CD4-positive, alpha-beta T cell treated with Interleukin-12 subunit alpha and Interleukin-12 subunit beta, for 1 hour (primary cell): ENCODE measurements around the gene WSB1.
"Not testable (repeated sequence)": the region's sequence is repeated elsewhere in the genome, so short reads cannot be mapped to it uniquely, and the experiment has no call there.

Experiments
- DNase-seq: peaks from one replicate; pipeline ENCODE4 v3.0.0-alpha.2; 2020

WSB1 gene, protein sequence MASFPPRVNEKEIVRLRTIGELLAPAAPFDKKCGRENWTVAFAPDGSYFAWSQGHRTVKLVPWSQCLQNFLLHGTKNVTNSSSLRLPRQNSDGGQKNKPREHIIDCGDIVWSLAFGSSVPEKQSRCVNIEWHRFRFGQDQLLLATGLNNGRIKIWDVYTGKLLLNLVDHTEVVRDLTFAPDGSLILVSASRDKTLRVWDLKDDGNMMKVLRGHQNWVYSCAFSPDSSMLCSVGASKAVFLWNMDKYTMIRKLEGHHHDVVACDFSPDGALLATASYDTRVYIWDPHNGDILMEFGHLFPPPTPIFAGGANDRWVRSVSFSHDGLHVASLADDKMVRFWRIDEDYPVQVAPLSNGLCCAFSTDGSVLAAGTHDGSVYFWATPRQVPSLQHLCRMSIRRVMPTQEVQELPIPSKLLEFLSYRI

DNA sequence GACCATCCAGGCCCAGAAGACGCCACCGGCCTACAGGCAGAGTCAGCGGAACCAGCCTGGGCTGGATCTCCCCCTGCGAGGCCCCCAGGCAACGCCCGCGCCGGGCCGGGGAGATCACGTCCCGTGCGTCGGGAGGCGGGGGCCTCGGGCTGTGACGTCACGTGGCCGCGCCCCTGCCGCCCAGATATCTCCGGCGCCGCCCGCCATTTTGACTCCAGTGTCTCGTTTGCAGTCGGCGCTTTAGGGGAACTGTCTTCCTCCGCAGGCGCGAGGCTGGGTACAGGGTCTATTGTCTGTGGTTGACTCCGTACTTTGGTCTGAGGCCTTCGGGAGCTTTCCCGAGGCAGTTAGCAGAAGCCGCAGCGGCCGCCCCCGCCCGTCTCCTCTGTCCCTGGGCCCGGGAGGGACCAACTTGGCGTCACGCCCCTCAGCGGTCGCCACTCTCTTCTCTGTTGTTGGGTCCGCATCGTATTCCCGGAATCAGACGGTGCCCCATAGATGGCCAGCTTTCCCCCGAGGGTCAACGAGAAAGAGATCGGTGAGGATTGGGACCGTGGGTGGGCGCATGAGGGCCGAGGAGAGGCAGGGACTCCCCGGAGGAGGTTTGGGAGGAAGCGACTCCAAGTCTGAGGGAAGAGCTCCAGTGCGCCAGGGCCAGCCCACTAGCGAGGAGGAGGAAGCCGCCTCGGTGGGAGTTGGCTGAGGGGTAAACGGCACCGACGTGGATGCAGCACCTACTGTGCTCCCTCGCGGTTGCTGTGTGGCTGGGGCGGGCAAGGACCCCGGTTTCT, at the start of gene WSB1:
Gene WSB1 (plus strand): TSS at position 217 of the 791 bp plus-strand sequence. CDS start 282 bp downstream, at position 499.
- peak; percentile 94 for DNase-seq

DNA sequence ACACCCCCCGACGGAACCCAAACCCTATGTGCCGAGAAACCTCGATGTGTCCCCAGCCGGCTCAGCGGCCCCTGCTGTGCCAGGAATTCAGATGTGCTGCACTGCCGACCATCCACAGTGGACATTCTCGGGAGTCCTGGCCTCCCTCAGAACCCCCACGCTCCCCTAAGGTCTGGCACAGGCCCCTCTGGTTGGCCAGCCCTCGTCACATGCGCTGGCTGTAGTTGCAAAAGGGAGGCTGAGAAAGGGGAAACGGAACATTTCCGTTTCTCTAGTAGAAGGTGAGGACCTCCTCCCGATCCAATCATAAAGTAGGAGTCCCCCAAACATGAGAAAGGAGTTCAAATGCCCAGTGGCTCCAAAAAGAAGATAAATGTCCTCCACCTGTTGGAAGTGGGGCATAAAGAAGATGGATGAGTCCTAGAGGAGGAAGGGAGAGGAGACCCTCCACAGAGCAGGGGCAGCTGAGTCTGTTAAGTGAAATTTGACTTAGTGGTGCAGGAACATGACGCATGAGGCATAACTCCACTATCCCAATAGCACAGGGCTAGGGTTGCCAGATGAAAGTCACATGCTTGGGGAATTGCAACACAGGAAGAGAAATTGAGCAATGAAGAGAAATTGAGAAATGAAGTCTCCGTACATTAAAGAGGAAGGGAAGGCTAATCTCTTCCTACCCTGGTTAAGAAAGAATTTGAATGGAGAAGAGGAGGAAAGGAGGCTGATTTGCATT, 49.3 kb upstream of the WSB1 start:
- no peak for DNase-seq

DNA sequence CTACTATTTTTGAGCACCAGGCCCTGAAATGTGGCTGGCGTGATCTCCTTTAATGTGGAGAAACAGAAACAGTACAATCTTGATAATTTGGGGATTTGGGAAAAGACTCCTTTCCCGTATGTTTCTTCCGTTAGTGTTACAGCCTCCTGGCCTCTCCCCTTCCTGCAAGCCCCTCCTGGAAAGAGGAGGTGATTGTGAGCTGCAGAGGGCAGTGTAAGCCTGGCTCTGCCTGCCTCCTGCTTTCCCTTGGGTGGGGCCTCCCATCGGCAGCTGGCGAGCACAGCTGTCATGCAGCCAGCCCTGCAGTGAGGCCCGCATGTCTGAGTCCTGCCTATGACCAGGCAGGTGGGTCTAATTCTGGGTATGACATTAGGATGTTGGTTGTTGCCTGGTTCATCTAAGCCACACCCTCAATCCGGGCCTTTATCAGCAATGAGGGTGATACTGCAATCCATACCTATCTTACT, 48.7 kb upstream of the WSB1 start:
- peak; percentile 47 for DNase-seq

DNA sequence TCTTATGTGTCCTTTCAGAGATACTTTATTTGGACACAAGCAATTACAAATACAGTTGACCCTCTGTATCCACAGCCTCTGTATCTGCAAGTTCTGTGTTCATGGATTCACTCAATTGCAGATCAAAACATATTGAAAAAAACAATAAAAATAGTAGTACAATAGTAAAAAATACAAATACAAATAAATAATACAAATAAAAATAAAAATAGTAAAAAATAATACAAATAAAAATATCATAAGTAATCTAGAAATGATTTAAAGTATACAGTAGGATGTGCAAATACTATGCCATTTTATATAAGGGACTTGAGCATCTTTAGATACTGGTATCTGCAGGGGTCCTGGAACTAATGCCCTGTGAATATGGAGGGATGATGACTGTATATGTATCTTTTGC, 47.4 kb upstream of the WSB1 start:
- no peak for DNase-seq

DNA sequence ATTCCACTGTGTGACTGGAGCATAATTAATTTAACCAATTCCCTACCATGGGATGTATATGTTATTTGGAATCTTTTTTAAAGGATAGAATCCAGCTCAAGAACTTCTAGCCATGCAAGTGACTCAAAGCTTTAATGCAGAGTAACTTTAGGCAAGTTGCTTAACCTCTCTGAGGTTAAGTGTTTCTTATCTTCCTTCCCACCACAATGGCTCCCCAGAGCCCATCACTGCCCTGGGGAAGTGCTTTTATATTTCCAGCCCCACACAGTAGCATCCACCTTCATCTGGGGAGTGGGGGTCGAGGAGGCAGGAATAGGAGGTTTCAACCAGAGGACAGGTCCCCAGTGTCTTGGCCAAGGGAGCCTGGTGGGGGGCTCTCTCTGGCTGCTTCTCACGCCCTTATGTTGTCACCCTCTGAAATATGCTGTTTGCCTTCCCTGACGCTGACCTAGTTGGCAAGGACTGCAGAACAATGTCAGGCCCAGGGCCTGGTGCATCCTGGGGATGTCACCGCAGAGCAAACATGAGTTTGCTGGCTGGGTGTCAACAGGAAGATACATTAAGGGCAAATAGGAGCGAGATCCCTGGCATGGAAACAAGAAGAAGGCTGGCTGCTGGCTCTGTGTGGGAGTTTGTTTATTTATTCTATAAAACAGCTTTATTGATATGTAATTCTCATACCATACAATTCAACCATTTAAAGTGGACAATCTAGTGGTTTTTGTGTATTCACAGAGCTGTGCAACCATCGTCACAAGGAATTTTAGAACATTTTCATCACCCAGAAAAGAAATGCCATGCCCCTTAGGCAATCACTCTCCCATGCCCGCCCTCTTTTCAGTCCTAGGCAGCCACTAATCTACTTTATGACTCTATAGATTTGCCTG, 46.6 kb upstream of the WSB1 start:
- DNase-seq: no peak

DNA sequence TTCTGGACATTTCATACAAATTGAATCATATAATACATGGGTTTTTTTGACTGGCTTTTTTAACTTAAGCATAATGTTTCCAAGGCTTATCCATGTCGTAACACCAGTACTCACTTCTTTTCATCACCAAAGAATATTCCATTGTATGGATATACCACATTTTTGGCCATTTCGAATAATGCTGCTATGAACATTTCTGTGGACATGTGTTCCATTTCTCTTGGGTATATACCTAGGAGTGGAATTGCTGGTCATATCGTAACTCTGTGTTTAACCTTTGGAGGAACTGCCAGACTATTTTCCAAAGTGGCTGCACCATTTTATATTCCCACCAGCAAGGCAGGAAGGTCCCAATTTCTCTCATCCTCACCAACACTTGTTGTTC, 46.0 kb upstream of the WSB1 start:
- DNase-seq: no peak

DNA sequence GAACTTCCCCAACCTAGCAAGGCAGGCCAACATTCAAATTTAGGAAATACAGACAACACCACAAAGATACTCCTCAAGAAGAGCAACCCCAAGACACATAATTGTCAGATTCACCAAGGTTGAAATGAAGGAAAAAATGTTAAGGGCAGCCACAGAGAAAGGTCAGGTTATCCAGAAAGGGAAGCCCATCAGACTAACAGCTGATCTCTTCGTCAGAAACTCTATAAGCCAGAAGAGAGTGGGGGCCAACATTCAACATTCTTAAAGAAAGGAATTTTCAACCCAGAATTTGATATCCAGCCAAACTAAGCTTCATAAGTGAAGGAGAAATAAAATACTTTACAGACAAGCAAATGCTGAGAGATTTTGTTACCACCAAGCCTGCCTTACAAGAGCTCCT, 43.1 kb upstream of the WSB1 start:
- not testable (repeated sequence) for DNase-seq

DNA sequence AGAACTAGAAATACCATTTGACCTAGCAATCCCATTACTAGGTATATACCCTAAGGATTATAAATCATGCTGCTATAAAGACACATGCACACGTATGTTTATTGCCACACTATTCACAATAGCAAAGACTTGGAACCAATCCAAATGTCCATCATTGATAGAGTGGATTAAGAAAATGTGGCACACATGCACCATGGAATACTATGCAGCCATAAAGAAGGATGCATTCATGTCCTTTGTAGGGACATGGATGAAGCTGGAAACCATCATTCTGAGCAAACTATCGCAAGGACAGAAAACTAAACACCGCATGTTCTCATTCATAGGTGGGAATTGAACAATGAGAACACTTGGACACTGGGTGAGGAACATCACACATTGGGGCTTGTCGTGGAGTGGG, 39.1 kb upstream of the WSB1 start:
- DNase-seq: not testable (repeated sequence)

DNA sequence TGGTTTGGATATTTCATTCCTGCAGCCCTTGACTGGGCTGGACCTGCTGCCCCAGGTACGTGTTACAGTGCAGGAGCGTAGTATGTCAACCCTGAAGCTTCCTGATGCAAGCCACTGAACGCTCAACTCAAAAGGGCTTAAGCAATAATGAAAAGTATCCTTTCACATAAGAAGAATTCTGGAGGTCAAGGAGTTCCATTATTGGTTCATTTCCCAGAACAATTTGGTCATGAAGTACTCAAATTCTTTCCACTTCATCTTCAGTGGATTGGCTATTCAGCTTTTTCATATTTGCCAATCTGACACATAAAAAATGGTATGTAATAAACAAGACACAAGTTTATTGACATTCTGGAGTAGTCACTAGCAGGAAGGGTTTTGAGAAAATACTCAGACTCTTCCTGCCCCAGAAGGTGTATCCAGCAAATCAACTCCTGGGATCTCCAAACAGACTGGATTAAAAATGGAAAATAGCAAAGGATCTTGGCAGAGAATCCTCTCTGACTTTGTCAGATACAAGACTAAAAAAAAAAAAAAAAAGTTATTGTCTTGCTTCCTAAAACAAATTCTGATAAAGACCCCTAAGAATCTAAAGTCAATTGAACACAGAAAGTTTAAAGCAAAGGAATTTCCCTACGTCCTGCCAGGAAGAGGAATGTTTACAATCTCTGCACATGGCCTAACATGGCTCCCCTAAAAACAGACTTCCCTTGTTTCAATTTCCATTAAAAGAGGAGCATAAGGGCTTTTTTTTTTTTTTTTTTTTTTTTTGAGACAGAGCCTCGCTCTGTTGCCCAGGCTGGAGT, 37.5 kb upstream of the WSB1 start:
- no peak for DNase-seq

DNA sequence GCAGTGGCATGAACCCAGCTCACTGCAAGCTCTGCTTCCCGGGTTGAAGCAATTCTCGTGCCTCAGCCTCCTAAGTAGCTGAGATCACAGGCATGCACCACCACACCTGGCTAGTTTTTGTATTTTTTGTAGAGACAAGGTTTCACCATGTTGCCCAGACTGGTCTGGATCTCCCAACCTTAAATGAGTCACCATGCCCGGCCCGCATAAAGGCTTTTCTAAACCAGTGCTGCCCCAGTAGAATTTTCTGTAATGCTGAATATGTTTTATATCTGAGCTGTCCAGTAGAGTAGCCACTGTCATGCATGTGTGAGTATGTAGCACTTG, 36.9 kb upstream of the WSB1 start:
- no peak for DNase-seq

DNA sequence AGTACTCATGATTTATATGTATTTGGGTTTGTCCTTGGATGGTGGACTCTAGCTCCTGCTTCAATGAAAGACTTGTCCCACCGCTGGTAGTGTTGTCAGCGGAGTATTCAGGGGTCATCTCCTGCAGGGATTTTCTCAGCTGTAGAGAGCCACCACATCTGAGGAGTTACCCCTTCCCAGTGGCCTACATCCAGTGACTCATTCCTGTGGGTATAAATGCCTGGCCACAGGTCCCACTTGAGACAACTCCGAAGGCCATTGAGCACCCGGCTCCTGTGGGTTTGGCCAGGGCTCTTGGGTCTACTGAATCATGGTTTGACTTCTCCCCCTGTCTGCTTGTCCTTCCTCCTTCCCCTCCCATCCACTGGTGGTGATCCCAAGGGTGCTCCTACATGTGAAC, 34.6 kb upstream of the WSB1 start:
- DNase-seq: no peak

DNA sequence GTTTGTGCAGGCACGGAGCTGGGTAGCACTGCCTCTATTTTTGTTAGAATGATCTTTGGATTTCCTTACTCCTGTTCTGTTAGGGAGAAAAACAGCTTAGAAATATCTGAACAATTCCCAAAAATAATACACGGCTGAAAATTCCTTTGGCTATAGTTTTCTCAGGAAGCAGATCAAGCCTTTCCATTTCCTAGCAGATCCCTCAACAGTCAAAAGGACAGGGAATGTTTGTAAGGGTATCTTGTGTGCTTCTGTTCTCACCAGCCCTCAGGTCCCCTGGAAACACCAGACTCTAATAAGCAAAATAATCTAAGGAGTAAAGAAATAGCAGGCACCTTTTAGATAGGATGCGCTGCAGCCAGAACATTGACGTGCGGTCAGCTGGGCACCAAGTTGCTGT, 30.5 kb upstream of the WSB1 start:
- no peak for DNase-seq

DNA sequence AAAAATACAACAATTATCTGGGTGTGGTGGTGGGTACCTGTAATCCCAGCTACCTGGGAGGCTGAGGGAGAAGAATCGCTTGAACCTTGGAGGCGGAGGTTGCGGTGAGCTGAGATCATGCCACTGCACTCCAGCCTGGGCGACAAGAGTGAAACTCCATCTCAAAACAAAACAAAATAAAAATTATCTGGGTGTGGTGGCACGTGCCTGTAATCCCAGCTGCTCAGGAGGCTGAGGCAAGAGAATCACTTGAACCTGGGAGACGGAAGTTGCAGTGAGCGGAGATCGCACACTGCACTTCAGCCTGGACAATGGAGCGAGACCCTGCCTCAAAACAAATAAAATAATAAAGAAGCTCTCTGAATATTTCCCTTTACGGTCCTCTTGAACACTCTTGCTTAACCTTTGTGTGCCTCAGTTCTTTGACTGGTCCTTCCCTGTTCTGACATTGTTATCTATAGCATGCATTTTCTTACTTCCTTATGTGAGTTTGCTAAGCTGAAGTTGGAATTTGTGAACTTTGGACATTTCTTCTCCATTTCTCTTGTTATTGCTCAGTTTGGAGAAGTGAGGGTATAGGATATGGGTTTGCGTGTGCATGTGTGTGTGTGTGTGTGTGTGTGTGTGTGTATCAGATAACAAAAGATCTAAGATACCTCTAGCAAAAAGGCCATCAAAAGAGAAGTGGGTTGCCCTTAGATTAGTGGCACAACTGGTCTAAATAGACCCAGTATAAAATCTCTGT, 29.7 kb upstream of the WSB1 start:
- DNase-seq: no peak

DNA sequence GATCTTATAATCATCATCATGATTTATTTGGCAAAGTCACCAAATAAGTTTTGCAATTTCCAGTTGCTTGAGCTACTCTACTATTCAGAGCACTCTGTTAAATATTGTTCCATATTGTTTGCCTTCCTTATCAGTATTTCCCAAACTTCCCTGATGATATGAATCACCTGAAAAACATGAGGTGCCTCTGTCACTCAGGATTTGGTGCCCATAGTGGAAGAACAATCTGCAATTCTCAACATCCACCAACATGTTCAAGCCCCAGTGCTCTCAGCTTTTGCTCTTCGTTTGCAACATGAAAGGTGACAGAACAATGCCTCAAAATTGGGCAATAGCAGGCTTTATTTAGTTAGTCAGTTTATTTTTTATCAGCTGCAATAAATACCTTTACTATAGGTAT, 28.6 kb upstream of the WSB1 start:
- DNase-seq: no peak

DNA sequence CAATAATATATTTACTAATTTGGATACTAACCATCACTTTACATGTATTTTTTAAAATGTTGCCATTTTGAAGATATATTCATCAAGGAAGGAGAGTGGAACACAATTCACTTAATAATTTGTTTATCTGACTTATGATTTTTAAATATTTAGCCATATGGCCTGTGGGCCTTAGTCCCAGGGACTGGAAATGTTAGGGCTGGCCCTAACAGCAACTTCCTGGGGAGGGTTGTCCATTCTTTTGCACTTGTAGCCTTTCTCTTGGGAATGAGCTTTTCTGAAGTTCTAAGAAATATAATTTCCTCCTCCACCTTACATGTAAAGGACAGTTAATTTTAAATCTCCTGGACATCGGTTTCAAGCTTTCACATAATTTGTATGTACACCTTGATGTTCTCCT, 27.7 kb upstream of the WSB1 start:
- DNase-seq: no peak

DNA sequence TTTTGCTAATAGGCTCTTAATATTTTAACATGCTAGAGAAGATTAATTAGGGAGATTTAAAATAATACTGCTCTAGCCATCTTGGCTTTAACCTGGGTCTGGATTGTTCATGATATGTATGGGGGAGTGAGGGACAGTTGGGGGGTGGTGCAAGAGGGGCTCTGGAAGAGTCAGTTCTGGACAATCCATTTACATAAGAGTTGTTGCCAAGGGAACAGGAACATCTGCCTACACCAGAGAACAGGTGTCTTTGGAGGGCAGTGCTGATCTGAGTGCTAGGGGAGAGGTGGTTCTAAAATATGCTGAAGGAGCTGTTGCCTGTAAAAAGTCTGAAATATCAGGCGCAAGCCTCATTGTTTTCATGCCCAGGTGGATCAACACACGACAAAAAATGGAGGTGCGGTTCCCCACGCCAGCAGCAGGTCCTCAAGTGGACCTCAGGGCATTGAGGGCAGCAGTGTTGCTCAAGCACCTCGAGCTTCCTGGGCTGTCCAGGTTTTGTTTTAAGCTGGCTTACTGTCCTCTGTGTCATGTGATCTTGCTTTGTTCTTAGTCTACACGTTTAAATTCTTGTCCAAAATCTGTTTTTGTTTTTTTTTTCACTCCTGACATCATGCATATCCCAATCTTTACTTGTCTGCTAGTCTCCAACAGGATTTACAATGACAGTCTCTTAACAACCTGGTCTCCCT, 25.4 kb upstream of the WSB1 start:
- no peak for DNase-seq

DNA sequence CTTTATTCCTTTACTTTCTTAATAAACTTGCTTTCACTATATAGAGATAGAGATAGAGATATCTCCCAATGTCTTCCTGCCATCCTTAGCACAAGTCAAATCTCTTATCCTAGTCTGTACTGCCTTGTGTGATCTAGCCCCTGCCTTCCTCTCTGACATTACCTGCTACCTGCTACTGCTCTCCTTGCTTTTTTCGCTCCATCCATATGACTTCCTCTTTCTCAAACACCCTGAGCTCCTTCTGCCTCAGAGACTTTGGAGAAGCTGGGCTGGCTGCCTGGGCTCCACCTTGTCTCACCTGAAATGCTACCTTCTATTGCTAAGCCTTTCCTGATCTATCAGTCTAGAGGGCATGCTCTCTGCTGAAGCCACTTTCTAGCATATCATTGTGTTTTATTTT, 24.7 kb upstream of the WSB1 start:
- no peak for DNase-seq

DNA sequence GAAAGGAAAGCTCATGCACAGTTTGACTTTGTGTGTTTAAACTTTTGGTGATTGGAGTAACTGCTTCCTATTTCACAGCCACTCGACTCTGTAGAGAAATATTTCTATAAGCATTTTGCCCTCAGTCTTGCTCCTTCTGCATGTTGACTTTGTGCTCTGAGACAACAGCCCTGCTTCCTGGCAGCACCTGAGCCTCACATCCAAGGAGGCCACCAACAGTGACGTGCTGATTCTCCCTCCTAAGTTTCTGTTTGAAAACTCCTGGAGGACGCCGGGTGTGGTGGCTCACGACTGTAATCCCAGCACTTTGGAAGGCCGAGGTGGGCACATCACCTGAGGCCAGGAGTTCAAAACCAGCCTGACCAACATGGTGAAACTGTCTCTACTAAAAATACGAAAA, 23.9 kb upstream of the WSB1 start:
- DNase-seq: no peak

DNA sequence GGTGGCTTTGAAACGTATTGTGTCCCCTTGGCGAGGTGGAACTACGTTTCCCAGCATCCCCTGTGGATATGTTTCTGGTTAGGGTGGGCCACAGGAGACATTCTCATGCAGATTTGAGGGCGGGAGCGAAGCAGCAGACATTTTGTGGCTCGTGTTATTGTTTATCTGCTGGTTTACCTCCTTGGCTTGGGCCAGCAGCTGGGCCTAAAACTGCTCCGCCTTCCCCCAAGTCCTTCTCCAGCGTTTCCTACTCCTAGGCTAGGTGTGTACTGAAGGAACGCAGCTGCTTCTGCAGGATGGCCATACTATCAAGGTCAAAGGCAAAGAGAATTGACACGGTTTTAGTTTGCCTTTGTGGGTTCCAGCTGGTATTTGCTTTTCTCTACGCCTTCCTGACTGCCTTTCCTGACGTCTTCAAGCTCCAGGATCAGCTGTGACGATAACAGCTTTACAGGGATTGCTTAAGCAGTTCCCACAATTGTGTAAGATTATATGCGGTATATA, 17.2 kb upstream of the WSB1 start:
- no peak for DNase-seq

DNA sequence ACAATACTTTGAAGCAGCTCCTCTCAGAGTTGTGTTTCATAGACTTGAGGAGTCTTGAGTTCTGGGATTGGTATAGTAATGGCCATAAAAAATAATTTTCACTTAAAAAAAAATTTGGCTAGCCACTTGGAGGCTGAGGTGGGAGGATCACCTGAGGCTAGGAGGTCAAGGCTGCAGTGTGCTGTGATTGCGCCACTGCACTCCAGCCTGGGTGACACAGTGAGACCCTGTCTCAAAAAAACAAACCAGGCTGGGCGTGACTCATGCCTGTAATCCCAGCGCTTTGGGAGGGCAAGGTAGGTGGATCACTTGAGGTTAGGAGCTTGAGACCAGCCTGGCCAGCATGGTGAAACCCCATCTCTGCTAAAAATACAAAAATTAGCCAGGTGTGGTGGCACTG, 14.8 kb upstream of the WSB1 start:
- DNase-seq: not testable (repeated sequence)
